Measurements from ENCODE around the gene KDM2A. TPM values are rescaled to one million over a fixed set of nuclear protein-coding genes. Genes with fewer than 3 reads are reported as not detected.

KDM2A gene
- total and polyA plus RNA-seq, 2 experiments from 2014 or later: 25.0 to 54.1 TPM

- peaks cover 15% of the 10 kb centered on the region; the same call in 2 of the 3 replicates for H3K36me3 Mint-ChIP-seq (ENCODE audit: low read depth)
- H3F3A ChIP-seq (replicated peaks; ENCODE audit: low read depth): peaks cover 18% of the 10 kb centered on the region
- H3K27ac ChIP-seq (ENCODE audit: low read depth): no peak overlapping the region
- ATAC-seq: no peak
- H3K79me2 ChIP-seq (replicated peaks; ENCODE audit: insufficient read depth): peaks cover 69% of the 10 kb centered on the region
- peaks cover 17% of the 10 kb centered on the region; the same call in 1 of the 2 replicates for H4K20me1 ChIP-seq (replicated peaks; ENCODE audit: insufficient read depth)
- H3K27ac Mint-ChIP-seq: no peak overlapping the region
- H3K27me3 Mint-ChIP-seq (ENCODE audit: insufficient read depth, low read depth, poor library complexity): peaks cover 14% of the 10 kb centered on the region
- no peak overlapping the region; the same call in 1 of the 2 replicates for H3K4me2 ChIP-seq
- DNase-seq (ENCODE audit: low spot score): no peak
- TF ChIP-seq POLR2AphosphoS5 (IDR thresholded peaks at IDR 0.05; ENCODE audit: low read depth) (no peak), STAT1 (IDR thresholded peaks at IDR 0.05; ENCODE audit: unreplicated experiment) (no peak), CREB1 (CRISPR knock-in tag; IDR thresholded peaks at IDR 0.05; ENCODE audit: low read depth) (no peak), REST (IDR thresholded peaks at IDR 0.05; ENCODE audit: unreplicated experiment) (no peak), CTCF (conservative IDR thresholded peaks at IDR 0.05; ENCODE audit: low read depth in 2 of 2) (no peak), EZH2phosphoT487 (IDR thresholded peaks at IDR 0.05; ENCODE audit: unreplicated experiment) (no peak), NANOG (IDR thresholded peaks at IDR 0.05; ENCODE audit: borderline replicate concordance) (no peak), EZH2 (IDR thresholded peaks at IDR 0.05; ENCODE audit: low read depth, unreplicated experiment) (no peak), ETS1 (IDR thresholded peaks at IDR 0.05) (no peak), ZNF114 (CRISPR knock-in tag; IDR thresholded peaks at IDR 0.05) (no peak), JUNB (IDR thresholded peaks at IDR 0.05; ENCODE audit: unreplicated experiment) (no peak), ZNF331 (CRISPR knock-in tag; IDR thresholded peaks at IDR 0.05; ENCODE audit: low read depth) (no peak)
- TF ChIP-seq, protein P1, sequence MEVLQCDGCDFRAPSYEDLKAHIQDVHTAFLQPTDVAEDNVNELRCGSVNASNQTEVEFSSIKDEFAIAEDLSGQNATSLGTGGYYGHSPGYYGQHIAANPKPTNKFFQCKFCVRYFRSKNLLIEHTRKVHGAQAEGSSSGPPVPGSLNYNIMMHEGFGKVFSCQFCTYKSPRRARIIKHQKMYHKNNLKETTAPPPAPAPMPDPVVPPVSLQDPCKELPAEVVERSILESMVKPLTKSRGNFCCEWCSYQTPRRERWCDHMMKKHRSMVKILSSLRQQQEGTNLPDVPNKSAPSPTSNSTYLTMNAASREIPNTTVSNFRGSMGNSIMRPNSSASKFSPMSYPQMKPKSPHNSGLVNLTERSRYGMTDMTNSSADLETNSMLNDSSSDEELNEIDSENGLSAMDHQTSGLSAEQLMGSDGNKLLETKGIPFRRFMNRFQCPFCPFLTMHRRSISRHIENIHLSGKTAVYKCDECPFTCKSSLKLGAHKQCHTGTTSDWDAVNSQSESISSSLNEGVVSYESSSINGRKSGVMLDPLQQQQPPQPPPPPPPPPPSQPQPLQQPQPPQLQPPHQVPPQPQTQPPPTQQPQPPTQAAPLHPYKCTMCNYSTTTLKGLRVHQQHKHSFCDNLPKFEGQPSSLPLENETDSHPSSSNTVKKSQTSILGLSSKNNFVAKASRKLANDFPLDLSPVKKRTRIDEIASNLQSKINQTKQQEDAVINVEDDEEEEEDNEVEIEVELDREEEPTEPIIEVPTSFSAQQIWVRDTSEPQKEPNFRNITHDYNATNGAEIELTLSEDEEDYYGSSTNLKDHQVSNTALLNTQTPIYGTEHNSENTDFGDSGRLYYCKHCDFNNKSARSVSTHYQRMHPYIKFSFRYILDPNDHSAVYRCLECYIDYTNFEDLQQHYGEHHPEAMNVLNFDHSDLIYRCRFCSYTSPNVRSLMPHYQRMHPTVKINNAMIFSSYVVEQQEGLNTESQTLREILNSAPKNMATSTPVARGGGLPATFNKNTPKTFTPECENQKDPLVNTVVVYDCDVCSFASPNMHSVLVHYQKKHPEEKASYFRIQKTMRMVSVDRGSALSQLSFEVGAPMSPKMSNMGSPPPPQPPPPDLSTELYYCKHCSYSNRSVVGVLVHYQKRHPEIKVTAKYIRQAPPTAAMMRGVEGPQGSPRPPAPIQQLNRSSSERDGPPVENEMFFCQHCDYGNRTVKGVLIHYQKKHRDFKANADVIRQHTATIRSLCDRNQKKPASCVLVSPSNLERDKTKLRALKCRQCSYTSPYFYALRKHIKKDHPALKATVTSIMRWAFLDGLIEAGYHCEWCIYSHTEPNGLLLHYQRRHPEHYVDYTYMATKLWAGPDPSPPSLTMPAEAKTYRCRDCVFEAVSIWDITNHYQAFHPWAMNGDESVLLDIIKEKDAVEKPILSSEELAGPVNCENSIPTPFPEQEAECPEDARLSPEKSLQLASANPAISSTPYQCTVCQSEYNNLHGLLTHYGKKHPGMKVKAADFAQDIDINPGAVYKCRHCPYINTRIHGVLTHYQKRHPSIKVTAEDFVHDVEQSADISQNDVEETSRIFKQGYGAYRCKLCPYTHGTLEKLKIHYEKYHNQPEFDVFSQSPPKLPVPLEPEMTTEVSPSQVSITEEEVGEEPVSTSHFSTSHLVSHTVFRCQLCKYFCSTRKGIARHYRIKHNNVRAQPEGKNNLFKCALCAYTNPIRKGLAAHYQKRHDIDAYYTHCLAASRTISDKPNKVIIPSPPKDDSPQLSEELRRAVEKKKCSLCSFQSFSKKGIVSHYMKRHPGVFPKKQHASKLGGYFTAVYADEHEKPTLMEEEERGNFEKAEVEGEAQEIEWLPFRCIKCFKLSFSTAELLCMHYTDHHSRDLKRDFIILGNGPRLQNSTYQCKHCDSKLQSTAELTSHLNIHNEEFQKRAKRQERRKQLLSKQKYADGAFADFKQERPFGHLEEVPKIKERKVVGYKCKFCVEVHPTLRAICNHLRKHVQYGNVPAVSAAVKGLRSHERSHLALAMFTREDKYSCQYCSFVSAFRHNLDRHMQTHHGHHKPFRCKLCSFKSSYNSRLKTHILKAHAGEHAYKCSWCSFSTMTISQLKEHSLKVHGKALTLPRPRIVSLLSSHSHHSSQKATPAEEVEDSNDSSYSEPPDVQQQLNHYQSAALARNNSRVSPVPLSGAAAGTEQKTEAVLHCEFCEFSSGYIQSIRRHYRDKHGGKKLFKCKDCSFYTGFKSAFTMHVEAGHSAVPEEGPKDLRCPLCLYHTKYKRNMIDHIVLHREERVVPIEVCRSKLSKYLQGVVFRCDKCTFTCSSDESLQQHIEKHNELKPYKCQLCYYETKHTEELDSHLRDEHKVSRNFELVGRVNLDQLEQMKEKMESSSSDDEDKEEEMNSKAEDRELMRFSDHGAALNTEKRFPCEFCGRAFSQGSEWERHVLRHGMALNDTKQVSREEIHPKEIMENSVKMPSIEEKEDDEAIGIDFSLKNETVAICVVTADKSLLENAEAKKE (CRISPR knock-in tag; IDR thresholded peaks at IDR 0.05): no peak
- H3K4me3 ChIP-seq: no peak overlapping the region
- H3K36me3 ChIP-seq (ENCODE audit: insufficient read depth): peaks cover 3% of the 10 kb centered on the region; the same call in 1 of the 2 replicates
- H3K9me2 ChIP-seq (ENCODE audit: insufficient read depth): no peaks in the 10 kb centered on the region
- H3K4me3 Mint-ChIP-seq: no peak overlapping the region
- H3K9me3 Mint-ChIP-seq: no peaks in the 10 kb centered on the region
- H3K4me1 Mint-ChIP-seq: peaks cover 52% of the 10 kb centered on the region
- H3K27me3 ChIP-seq (ENCODE audit: insufficient read depth): no peaks in the 10 kb centered on the region
- no peak overlapping the region for H2AFZ ChIP-seq
- peaks cover 23% of the 10 kb centered on the region for H3K4me1 ChIP-seq (ENCODE audit: insufficient read depth)
Measured at GRCh38 chr11:67268962-67269268, 149.9 kb downstream of the KDM2A start.

Data from GM23338 (cell line).